HG02885 (cell line): ENCODE data around the gene ATP6V1F.

Experiments
- ATAC-seq: cut with Tn5 transposase; IDR thresholded peaks from one replicate; pipeline ENCODE4 v1.9.1; 2021; ENCODE audit warnings: mild to moderate bottlenecking; ENCODE audit not compliant: unreplicated experiment, poor library complexity

ATP6V1F gene

DNA sequence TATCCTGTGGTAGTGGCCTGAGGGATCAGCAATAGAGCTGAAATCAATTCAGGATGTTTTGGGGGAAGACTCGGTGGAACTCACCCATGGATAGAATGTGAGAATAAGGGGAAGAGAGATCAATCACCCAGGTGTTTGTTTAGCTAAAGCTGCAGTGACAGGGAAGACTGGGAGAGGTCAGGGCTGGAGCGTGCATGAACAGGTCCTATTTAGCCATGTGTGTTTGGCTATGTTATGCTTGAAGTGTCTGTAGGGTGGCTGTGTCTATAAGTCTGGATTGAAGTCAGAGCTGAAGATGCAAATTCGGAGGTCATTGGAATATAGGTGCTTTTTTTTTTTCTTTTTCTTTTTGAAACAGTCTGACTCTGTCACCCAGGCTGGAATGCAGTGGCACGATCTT lies 4.6 kb downstream of the ATP6V1F start:
- no peak for ATAC-seq

GRCh38 chr7:128867842-128868623 lies 5.4 kb downstream of the ATP6V1F start:
- no peak for ATAC-seq

GRCh38 chr7:128868624-128869137 lies 6.0 kb downstream of the ATP6V1F start:
- no peak for ATAC-seq

DNA sequence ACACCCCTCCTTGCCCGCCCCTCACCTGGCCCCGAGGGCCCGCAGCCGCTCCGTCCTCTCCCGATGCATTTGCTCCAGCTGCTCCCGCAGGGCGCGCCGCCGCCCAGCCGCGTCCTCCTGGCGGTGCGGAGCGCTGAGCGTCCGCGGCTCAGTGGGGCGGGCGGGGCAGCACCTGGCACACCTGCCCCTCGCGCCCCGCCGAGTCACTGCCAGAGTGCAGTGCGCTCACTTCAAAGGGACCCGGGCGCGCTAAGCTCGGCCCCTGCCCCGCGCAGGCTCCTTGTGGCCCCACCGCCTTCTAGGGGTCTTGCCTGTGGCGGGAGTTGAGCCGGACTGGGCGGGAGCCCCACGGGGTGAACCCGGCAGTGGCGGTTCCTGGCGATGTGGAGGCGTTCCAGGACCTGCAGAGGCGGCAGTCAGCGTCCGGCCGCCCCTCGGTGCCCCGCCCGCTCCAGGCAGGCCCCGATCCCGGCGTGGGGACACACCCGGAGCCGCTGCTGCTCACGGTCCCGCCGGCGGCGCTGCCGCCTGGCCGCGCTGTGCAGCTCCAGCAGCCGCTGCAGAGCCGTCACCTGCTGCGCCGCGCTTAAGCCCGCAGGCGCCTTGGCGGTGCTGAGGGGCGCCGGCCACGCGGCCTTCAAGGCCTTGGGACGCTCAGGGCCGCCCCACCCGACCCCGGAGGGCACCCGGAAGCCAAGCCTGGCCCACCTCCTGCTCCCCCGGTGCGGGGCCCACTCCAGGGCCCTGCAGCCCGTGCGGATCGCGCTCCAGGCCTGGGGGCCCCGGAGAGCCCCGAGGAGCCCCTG lies 6.7 kb downstream of the ATP6V1F start:
- peak; percentile 81 for ATAC-seq

GRCh38 chr7:128869944-128870285 lies 7.3 kb downstream of the ATP6V1F start:
- ATAC-seq = peak; percentile 23

DNA sequence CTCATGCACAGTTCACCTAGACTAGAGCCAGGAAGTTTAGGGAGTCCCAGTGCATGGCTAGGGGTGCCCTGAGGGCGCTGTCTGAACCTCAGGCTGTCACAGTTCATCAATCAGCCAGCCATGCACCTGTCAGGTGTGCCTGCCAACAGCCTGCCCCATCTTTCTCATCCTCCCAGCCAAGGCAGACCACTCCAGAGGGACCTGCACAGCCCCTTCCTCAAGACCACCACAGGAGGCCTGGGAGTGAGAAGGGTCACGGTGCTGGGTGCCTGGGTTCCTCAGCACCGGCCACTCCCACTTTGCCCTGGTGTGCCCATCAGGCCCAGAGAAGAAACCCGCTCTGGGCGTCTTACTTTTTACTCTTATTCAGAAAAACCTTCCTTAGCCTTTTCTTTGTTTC lies 8.4 kb downstream of the ATP6V1F start:
- no peak for ATAC-seq

DNA sequence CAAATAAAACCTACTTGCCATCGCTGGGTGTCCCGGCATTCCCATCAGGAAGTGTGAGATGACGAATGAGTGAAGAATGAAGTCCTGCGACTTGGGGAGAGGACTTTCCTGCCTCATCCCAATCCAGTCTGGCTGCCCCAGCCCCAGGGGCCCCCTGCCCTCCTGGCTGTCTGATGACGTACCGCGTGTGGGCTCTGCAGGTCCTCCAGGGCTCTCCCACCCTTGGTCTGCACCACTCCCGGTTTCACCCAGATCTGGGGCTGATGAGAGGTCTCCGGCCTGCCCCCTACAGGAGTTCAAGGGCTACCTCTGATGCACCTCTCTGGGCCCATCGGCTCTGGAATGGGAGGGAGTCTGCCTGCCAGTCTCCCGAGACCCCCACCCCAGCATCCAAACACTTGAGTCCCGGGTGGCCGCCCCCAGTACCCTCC lies 9.8 kb downstream of the ATP6V1F start:
- ATAC-seq = no peak

DNA sequence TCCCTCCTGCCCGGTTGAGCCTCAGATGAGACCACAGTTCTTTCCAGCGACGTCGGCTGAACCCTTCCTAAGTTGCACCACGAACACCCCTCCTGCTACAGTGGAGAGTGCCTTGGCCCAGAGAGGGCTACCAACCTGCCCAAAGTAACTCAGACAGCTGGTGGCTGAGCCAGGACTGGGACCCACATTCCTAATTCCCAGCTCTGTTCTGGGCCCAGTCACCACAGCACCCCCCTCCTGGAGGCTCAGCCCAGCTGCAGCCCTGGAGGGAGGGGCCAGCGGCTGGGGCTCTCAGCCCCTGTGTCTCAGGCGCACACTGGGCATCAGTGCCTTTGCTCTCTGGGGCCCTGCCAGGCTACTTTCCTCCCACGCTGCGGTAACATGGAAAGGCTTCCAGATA lies 10.6 kb downstream of the ATP6V1F start:
- no peak for ATAC-seq

- no peak for ATAC-seq
Observed at GRCh38 chr7:128874140-128875031, 11.7 kb downstream of the ATP6V1F start.

- ATAC-seq = no peak
Observed at GRCh38 chr7:128875523-128875948, 12.9 kb downstream of the ATP6V1F start.

GRCh38 chr7:128876127-128876526 lies 13.5 kb downstream of the ATP6V1F start:
- ATAC-seq = no peak

- ATAC-seq = no peak
Observed at GRCh38 chr7:128876586-128876977, 13.9 kb downstream of the ATP6V1F start.

DNA sequence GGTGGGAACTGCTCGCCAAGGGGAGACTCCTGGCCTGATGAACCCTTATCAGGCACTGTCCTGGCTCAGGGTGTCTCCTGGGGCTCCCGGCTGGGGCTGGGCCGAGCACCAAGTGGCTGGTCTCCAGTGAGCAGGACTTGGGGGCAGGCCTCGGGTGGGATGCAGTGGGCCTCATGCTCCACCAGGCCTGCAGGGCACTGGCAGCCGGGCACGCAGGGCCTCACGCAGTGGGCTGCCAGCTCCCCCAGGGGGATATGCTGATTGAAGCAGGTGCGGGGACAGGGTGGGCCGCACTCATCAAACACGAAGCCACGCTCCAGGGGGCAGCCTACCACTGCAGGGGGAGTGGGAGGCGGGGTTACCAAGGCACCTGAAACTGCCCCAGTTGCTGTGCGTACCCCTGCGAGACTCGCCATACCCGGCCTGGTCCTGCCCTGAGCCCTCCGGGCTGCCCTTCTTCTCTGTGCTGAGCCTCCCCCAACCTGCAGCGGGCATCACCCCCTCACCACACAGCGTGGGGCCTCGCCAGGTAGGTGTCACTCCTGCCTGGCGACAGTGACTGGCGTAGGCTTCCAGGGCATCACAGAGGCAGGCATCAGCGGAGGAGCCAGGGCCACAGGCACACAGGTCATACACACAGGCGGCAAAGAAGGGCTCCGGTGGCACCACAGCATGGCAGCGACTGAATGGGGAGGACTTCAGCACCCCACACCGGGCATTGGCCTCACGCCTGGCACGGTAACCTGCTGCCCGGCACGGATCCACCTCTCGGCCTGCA lies 14.5 kb downstream of the ATP6V1F start:
- no peak for ATAC-seq

DNA sequence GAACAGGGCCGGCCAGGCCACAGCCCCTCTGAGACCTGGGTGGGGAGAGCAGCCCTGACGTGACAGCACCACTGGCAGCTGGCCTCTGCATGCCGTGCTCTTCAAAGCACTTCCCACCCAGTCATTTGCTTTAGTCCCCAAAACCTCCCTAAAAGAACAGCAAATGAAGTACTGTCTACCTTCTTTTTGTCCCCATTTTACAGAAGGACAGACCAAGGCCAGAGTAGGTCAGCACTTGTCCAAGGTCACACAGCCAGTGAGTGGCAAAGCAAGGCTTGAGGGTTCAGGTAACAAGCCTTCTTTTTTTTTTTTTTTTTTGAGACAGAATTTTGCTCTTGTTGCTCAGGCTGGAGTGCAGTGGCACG lies 15.1 kb downstream of the ATP6V1F start:
- ATAC-seq = no peak

GRCh38 chr7:128878226-128879105 lies 15.8 kb downstream of the ATP6V1F start:
- ATAC-seq = no peak

DNA sequence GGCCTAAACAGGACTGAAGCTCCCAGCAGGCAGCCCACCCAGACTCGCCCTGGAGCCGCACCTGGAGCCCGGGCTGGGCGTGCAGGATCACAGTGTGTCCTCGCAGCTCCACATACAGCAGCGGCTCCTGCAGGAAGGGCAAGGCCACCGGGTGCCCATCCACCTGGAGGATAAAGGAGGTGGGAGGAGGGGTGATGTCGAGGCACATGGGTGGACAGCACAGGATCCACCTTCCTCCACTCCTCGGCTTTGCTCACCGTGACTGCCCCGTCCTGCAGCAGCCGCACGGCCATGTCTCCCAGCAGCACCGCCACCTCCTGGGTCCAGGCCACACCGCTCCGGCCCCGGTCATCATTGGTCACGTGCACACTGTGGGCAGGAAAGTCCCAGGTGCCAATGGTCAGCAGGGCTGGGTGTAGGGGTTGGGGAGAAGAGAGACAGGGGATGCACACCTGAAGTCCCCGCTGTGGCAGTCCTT lies 16.8 kb downstream of the ATP6V1F start:
- no peak for ATAC-seq

DNA sequence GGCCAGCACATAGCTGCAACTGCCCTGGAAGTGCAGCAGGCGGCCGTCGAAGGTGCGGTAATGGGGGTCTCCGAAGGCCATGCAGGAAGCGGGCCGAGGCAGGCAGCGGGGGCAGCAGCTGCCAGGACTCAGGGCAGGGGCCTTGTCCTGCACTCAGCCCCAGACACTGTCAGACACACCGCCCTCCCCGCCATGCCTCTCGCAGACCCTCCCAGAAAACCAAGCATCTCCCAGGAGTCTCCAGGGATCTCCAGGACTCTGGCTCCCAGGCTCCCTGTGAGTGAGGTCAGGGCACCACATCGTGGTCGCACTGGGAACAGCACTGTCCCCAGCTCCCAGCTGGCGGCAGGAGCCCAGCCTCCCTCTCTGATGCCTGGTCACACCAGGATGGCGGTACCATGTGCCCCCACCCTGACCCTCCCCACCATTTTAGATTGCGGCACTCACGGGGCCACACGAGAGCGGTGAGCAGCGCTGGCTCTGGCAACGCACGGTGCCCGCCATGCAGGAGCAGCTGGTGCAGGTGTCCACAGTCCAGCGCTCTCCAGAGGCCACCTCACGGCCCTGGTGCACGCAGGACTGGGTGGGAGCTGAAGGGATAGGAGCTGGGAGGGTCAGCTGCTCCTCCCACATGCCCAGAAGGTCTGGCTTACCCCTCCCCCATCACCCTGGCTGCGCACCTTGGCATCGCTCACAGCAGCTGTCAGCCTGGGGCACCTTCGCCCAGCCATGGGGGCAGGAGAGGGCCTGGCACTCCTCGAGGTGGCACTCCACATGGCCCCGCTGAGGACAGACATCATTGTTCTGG lies 17.5 kb downstream of the ATP6V1F start:
- no peak for ATAC-seq
